OCI-LY7 (cell line): ENCODE measurements around the gene NGDN.

ENCODE experiments used
- CTCF ChIP-seq: fragments of 200-600 bp; sonication (generic); conservative IDR thresholded peaks from 2 replicates; pipeline ENCODE4 v1.5.1; 2014; ENCODE audit warnings: mild to moderate bottlenecking, antibody characterized with exemption, low read length, moderate library complexity, mixed read lengths
- EZH2phosphoT487 ChIP-seq: fragments of 200-600 bp; sonication (generic); IDR thresholded peaks from 2 replicates; pipeline ENCODE4 v1.6.1; 2018; ENCODE audit warnings: low read depth, borderline replicate concordance, mild to moderate bottlenecking, mixed run types, antibody characterized with exemption, low read length, moderate library complexity, mixed read lengths

- TF ChIP-seq CTCF (no peak), EZH2phosphoT487 (no peak)
Measured at GRCh38 chr14:23436327-23437132, 33.0 kb upstream of the NGDN start.
